Measurements from ENCODE around the gene TMEM116.
"Not testable (repeated sequence)": the region's sequence is repeated elsewhere in the genome, so short reads cannot be mapped to it uniquely, and the experiment has no call there.

- TF ChIP-seq, protein P1, sequence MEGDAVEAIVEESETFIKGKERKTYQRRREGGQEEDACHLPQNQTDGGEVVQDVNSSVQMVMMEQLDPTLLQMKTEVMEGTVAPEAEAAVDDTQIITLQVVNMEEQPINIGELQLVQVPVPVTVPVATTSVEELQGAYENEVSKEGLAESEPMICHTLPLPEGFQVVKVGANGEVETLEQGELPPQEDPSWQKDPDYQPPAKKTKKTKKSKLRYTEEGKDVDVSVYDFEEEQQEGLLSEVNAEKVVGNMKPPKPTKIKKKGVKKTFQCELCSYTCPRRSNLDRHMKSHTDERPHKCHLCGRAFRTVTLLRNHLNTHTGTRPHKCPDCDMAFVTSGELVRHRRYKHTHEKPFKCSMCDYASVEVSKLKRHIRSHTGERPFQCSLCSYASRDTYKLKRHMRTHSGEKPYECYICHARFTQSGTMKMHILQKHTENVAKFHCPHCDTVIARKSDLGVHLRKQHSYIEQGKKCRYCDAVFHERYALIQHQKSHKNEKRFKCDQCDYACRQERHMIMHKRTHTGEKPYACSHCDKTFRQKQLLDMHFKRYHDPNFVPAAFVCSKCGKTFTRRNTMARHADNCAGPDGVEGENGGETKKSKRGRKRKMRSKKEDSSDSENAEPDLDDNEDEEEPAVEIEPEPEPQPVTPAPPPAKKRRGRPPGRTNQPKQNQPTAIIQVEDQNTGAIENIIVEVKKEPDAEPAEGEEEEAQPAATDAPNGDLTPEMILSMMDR (IDR thresholded peaks at IDR 0.05) = not testable (repeated sequence)
- TF ChIP-seq POLR2A (IDR thresholded peaks at IDR 0.05) = not testable (repeated sequence)
Measured at GRCh38 chr12:111994211-111995111, 18.5 kb downstream of the TMEM116 start.
